NT2/D1 (cell line): ENCODE results near the gene RYR3.

ENCODE experiments used
- SUZ12 ChIP-seq: IDR thresholded peaks from 2 replicates; pipeline ENCODE4 v1.6.1; 2011; ENCODE audit not compliant: insufficient read length, insufficient read depth; ENCODE audit errors: extremely low read depth
- ZNF274 ChIP-seq: IDR thresholded peaks from 2 replicates; pipeline ENCODE4 v1.6.1; 2011; ENCODE audit warnings: mild to moderate bottlenecking, low read depth, low read length

DNA sequence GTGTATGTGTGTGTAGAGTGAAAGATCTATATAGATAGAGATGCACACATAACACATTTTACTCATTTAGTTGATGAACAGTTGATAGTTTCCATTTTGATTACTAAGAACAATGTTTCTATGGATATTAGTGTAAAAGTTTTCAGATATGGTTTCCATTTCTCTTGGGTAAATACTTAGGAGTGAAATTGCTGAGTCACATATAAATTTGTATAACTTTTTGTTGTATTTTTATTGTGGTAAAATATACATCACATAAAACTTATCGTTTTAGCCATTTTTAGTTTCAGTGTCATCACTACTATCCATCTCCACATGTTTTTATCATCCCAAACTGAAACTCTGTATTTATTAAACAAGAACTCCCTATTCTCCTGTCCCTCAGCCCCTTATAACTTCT, 258.3 kb downstream of the RYR3 start:
- TF ChIP-seq SUZ12, result no peak
- TF ChIP-seq ZNF274, result no peak
